H1 (cell line): ENCODE results near the gene CSNK2B. TPM values are rescaled to one million over a fixed set of nuclear protein-coding genes. Genes with fewer than 3 reads are reported as not detected.

ENCODE experiments used
- CTCF ChIA-PET: fragments of 300-600 bp; sonication (Branson Sonifier 250); formaldehyde crosslinking; loops from one replicate; lab custom pipeline; 2021; ENCODE audit not compliant: partially characterized antibody; lab: Charles Lee
- POLR2A ChIA-PET: fragments of 300-600 bp; sonication (Branson Sonifier 250); formaldehyde crosslinking; loops from one replicate; lab custom pipeline; 2021; ENCODE audit warnings: inconsistent platforms; ENCODE audit not compliant: partially characterized antibody; lab: Charles Lee
- DNase-seq, 2 experiments: peaks; one replicate each; pipeline versions ENCODE4 v3.0.0 to v3.0.0-alpha.2; 2010 to 2022; ENCODE audit warnings: low spot score in 2 of 2, low read depth in 1 of 2, mixed read lengths in 1 of 2
- FAIRE-seq: peaks from 2 replicates; lab custom pipeline; 2011; peaks lifted over from hg19 to GRCh38; lab: Jason Lieb, UNC
- H2AFZ ChIP-seq: 2 replicates; pipeline ENCODE4 v1.8.1; 2012; ENCODE audit warnings: low read length, inconsistent platforms
- H2AK5ac ChIP-seq: 2 replicates; pipeline ENCODE4 v1.6.1; 2013; ENCODE audit warnings: low read depth, low read length
- H2BK120ac ChIP-seq: replicated peaks from 2 replicates; pipeline ENCODE3; 2013; ENCODE audit warnings: low read depth, low read length, inconsistent platforms
- H2BK12ac ChIP-seq: 2 replicates; pipeline ENCODE4 v1.6.1; 2013; ENCODE audit warnings: low read depth, low read length
- H2BK15ac ChIP-seq: 2 replicates; pipeline ENCODE4 v1.6.1; 2013; ENCODE audit warnings: low read length
- H2BK20ac ChIP-seq: 2 replicates; pipeline ENCODE4 v1.6.1; 2013; ENCODE audit warnings: low read length
- H2BK5ac ChIP-seq: 2 replicates; pipeline ENCODE4 v1.6.1; 2013; ENCODE audit warnings: low read depth, low read length
- H3K14ac ChIP-seq: 2 replicates; pipeline ENCODE4 v1.6.1; 2013; ENCODE audit warnings: inconsistent platforms; ENCODE audit not compliant: insufficient read length
- H3K18ac ChIP-seq: 2 replicates; pipeline ENCODE4 v1.6.1; 2013; ENCODE audit warnings: low read length; ENCODE audit errors: extremely low read depth
- H3K23ac ChIP-seq: 2 replicates; pipeline ENCODE4 v1.6.1; 2013; ENCODE audit warnings: inconsistent platforms; ENCODE audit not compliant: insufficient read length
- H3K23me2 ChIP-seq: 2 replicates; pipeline ENCODE4 v1.6.1; 2013; ENCODE audit warnings: low read depth, low read length
- H3K27ac ChIP-seq: 2 replicates; pipeline ENCODE4 v1.6.1; 2011; ENCODE audit warnings: low read depth, low read length, inconsistent platforms
- H3K27me3 ChIP-seq, 4 experiments: replicated peaks in 1 of 4; 1 replicate in 1 of 4; 2 replicates in 3 of 4; pipeline versions ENCODE4 v1.6.1 to v1.8.1; 2011 to 2013; ENCODE audit warnings: low read length in 3 of 4, mild to moderate bottlenecking in 3 of 4, inconsistent platforms in 2 of 4, mixed read lengths in 2 of 4, moderate library complexity in 1 of 4; ENCODE audit not compliant: control insufficient read depth in 3 of 4, insufficient read depth in 3 of 4; ENCODE audit errors: extremely low read depth in 1 of 4
- H3K36me3 ChIP-seq, 4 experiments: 2 replicates each; pipeline versions ENCODE4 v1.6.1 to v1.8.1; 2011 to 2013; ENCODE audit warnings: mild to moderate bottlenecking in 4 of 4, low read length in 3 of 4, moderate library complexity in 2 of 4, control low read depth in 1 of 4, inconsistent platforms in 1 of 4; ENCODE audit not compliant: insufficient read depth in 4 of 4, control insufficient read depth in 2 of 4
- H3K4ac ChIP-seq: replicated peaks from 2 replicates; pipeline ENCODE3; 2013; ENCODE audit warnings: low read length, low read depth, mixed read lengths, inconsistent platforms; ENCODE audit not compliant: insufficient read length
- H3K4me1 ChIP-seq, 4 experiments: replicated peaks in 1 of 4; 1 replicate in 1 of 4; 2 replicates in 3 of 4; pipeline versions ENCODE4 v1.6.1 to v1.8.1; 2011 to 2013; ENCODE audit warnings: low read length in 3 of 4, inconsistent platforms in 2 of 4, mixed read lengths in 1 of 4; ENCODE audit not compliant: insufficient read depth in 4 of 4, control insufficient read depth in 3 of 4
- H3K4me2 ChIP-seq, 2 experiments: 2 replicates each; pipeline versions ENCODE4 v1.6.1 to v1.8.1; 2011 to 2013; ENCODE audit warnings: low read depth in 2 of 2, low read length in 2 of 2, control low read depth in 1 of 2, inconsistent platforms in 1 of 2, mild to moderate bottlenecking in 1 of 2; ENCODE audit not compliant: insufficient read depth in 1 of 2
- H3K4me3 ChIP-seq, 4 experiments: fragments of 200-600, 300-600 bp in 1 of 4; sonication (generic), shearing (Covaris generic), sonication (Bioruptor Twin) in 1 of 4; 2 replicates each; pipeline versions ENCODE4 v1.5.1 to v1.8.1; 2011 to 2016; ENCODE audit warnings: low read length in 4 of 4, low read depth in 3 of 4, control low read depth in 2 of 4, inconsistent platforms in 2 of 4, mild to moderate bottlenecking in 2 of 4, mixed read lengths in 1 of 4, moderate library complexity in 1 of 4; ENCODE audit not compliant: insufficient read depth in 2 of 4; ENCODE audit errors: extremely low read depth in 1 of 4
- H3K56ac ChIP-seq: replicated peaks from 2 replicates; pipeline ENCODE3; 2013; ENCODE audit warnings: low read depth, mild to moderate bottlenecking, mixed read lengths, low read length, inconsistent platforms; ENCODE audit not compliant: insufficient read length
- H3K79me1 ChIP-seq: 2 replicates; pipeline ENCODE4 v1.6.1; 2013; ENCODE audit warnings: low read depth, low read length, control low read depth
- H3K79me2 ChIP-seq, 2 experiments: 2 replicates each; pipeline versions ENCODE4 v1.6.1 to v1.8.1; 2012 to 2013; ENCODE audit warnings: low read length in 2 of 2, mild to moderate bottlenecking in 2 of 2, inconsistent platforms in 1 of 2; ENCODE audit not compliant: insufficient read depth in 2 of 2, control insufficient read depth in 1 of 2
- H3K9ac ChIP-seq, 4 experiments: replicated peaks in 1 of 4; 1 replicate in 1 of 4; 2 replicates in 3 of 4; pipeline versions ENCODE4 v1.6.1 to v1.8.1; 2011 to 2013; ENCODE audit warnings: low read depth in 3 of 4, low read length in 3 of 4, control low read depth in 2 of 4, mild to moderate bottlenecking in 2 of 4, moderate library complexity in 2 of 4, inconsistent platforms in 1 of 4; ENCODE audit errors: extremely low read depth in 1 of 4
- H3K9me3 ChIP-seq, 2 experiments: 2 replicates each; pipeline versions ENCODE4 v1.6.1 to v1.8.1; 2012 to 2013; ENCODE audit warnings: mild to moderate bottlenecking in 2 of 2, moderate library complexity in 2 of 2, control low read depth in 1 of 2, inconsistent platforms in 1 of 2, low read depth in 1 of 2, low read length in 1 of 2, mixed read lengths in 1 of 2; ENCODE audit not compliant: insufficient read depth in 2 of 2
- H4K20me1 ChIP-seq, 2 experiments: replicated peaks in 1 of 2; 2 replicates each; pipeline versions ENCODE3 to v1.8.1; 2011 to 2013; ENCODE audit warnings: inconsistent platforms in 2 of 2, low read length in 2 of 2, mild to moderate bottlenecking in 1 of 2; ENCODE audit not compliant: insufficient read depth in 2 of 2, control insufficient read depth in 1 of 2
- H4K5ac ChIP-seq: 2 replicates; pipeline ENCODE4 v1.6.1; 2013; ENCODE audit warnings: low read length, low read depth, mixed read lengths, inconsistent platforms; ENCODE audit not compliant: insufficient read length
- H4K8ac ChIP-seq: 2 replicates; pipeline ENCODE4 v1.8.0; 2013; ENCODE audit warnings: mild to moderate bottlenecking, moderate library complexity, low read length, inconsistent platforms; ENCODE audit not compliant: insufficient read depth; ENCODE audit errors: extremely low read depth
- H4K91ac ChIP-seq: replicated peaks from 2 replicates; pipeline ENCODE3; 2013; ENCODE audit warnings: low read length, mixed read lengths, inconsistent platforms; ENCODE audit not compliant: insufficient read length
- CBX5 ChIP-seq: fragments of 300-800, 300-1000 bp; sonication (generic); IDR thresholded peaks from 2 replicates; pipeline ENCODE4 v1.7.1; 2016; ENCODE audit warnings: antibody characterized with exemption, low read length, low read depth
- CHD1 ChIP-seq: IDR thresholded peaks from 2 replicates; pipeline ENCODE4 v1.6.1; 2012; ENCODE audit warnings: low read depth, low read length, improper control_type of control experiment
- FOSL1 ChIP-seq: IDR thresholded peaks from 2 replicates; pipeline ENCODE4 v1.6.1; 2011; ENCODE audit warnings: mild to moderate bottlenecking, low read depth, low read length, moderate library complexity; ENCODE audit not compliant: insufficient read depth
- HDAC6 ChIP-seq: IDR thresholded peaks from one replicate; pipeline ENCODE4 v1.7.1; 2012; ENCODE audit warnings: low read depth, mild to moderate bottlenecking, inconsistent platforms, low read length, moderate library complexity
- JUN ChIP-seq: IDR thresholded peaks from 2 replicates; pipeline ENCODE4 v1.6.1; 2011; ENCODE audit warnings: low read depth, mild to moderate bottlenecking, improper control_type of control experiment, low read length
- RNF2 ChIP-seq: fragments of 200-900, 300-1000 bp; sonication (generic); IDR thresholded peaks from 2 replicates; pipeline ENCODE4 v1.7.1; 2016; ENCODE audit warnings: borderline replicate concordance, low read depth, mild to moderate bottlenecking, antibody characterized with exemption, low read length; ENCODE audit not compliant: poor library complexity, severe bottlenecking; ENCODE audit errors: missing control alignments
- RXRA ChIP-seq: IDR thresholded peaks from 2 replicates; pipeline ENCODE4 v1.6.1; 2011; ENCODE audit warnings: low read depth, mild to moderate bottlenecking, low read length, moderate library complexity; ENCODE audit not compliant: insufficient read depth
- SIN3A ChIP-seq, 2 experiments: IDR thresholded peaks in 1 of 2; conservative IDR thresholded peaks in 1 of 2; 2 replicates each; pipeline ENCODE4 v1.6.1; 2011 to 2012; ENCODE audit warnings: low read length in 2 of 2, improper control_type of control experiment in 1 of 2, low read depth in 1 of 2, mild to moderate bottlenecking in 1 of 2
- SUZ12 ChIP-seq: fragments of 200-600 bp; sonication (generic); IDR thresholded peaks from 2 replicates; pipeline ENCODE4 v1.6.1; 2012; ENCODE audit warnings: mild to moderate bottlenecking, inconsistent platforms, low read length, moderate library complexity, mixed read lengths
- TAF1 ChIP-seq: IDR thresholded peaks from 2 replicates; pipeline ENCODE4 v1.6.1; 2011; ENCODE audit warnings: mild to moderate bottlenecking, low read depth, low read length
- WGBS, 2 experiments: shearing (Covaris generic) in 1 of 2; methylation state at CpG; one replicate each; pipeline versions ENCODE4 v1.1.6 to v1.1.7; 2013 to 2015; ENCODE audit warnings: low lambda C conversion rate in 2 of 2, mixed read lengths in 2 of 2, inconsistent platforms in 1 of 2, low coverage in 1 of 2, missing lambda C conversion rate in 1 of 2; ENCODE audit not compliant: insufficient replicate concordance in 2 of 2, insufficient coverage in 1 of 2, insufficient read length in 1 of 2; ENCODE audit errors: extremely low coverage in 1 of 2, missing lambda C conversion rate in 1 of 2; 5-methylcytosine and 5-hydroxymethylcytosine counted together
- polyA plus RNA-seq, 7 experiments: library from polyadenylated mRNA; depleted of rRNA in 3 of 7; stranded (reverse) in 5 of 7; unstranded in 2 of 7; fragments of >200 nt in 5 of 7; fragments of 200-250 nt in 2 of 7; gene quantifications; 1 replicate in 5 of 7; 2 replicates in 1 of 7; 4 replicates in 1 of 7; pipeline versions ENCODE4 v1.2.1 to v1.2.3, GENCODE V29; 2011 to 2013; ENCODE audit warnings: missing spikeins in 2 of 7, mixed read lengths in 2 of 7
- total RNA-seq: library from RNA; stranded (reverse); fragmentation: NEBNext Ultra II Directional; extraction: Animal tissue kit (Norgen Biotek cat#: 25700); gene quantifications from 2 replicates; pipeline ENCODE4 v1.2.1, GENCODE V29; 2021
- TF ChIP-seq, protein P1 (sequence below): IDR thresholded peaks from 2 replicates; pipeline ENCODE4 v1.6.1; 2012; ENCODE audit warnings: low read length, inconsistent platforms

CSNK2B gene
- total and polyA plus RNA-seq, 2 of the 8 experiments (the other 6 are each of a cell fraction or from before 2014, with no cell fraction given) = 169 to 208 TPM

DNA sequence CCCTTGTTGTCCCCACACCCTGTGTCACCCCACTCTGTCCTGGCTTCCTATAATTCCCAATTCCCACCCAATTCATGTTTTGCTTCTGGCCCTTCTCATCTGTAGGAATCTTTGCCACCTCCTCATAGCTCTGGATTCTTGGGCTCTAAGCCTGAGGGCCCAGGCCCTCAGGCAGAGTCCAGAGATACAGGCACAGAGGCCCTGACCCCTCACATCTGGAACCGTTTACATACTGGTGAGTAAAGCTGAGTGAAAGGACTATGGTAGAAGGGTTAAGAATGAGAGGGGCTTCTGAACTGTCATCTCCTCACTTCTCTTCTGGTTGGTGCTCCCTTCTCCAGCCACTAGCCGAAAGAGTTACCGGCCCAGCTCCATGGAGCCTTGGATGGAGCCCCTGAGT lies 31.7 kb upstream of the CSNK2B start:
- Histone ChIP-seq H3K27me3 (no peaks in the 10 kb centered on the region), H3K4me2 (no peak overlapping the region), H3K4ac (no peak overlapping the region), H2BK12ac (no peak overlapping the region), H3K4me3 (no peak overlapping the region), H3K56ac (no peak overlapping the region), H3K9ac (no peak overlapping the region), H3K36me3 (peaks cover 64 to 98% (median 84%) of the 10 kb centered on the region in 4 experiments), H2BK120ac (no peak overlapping the region), H4K20me1 (peaks cover 17 to 22% of the 10 kb centered on the region in 2 experiments), H2BK15ac (no peak overlapping the region), H3K79me1 (peaks cover 9% of the 10 kb centered on the region; the same call in 1 of the 2 replicates), H3K9me3 (no peaks in the 10 kb centered on the region), H3K23ac (no peak overlapping the region), H3K79me2 (no peaks in the 10 kb centered on the region; a peak in 1 of 4 replicates), H3K23me2 (no peaks in the 10 kb centered on the region), H3K4me1 (no peaks in the 10 kb centered on the region), H3K14ac (no peak overlapping the region), H2BK5ac (no peak overlapping the region), H2AFZ (no peak overlapping the region), H4K91ac (no peak overlapping the region), H2BK20ac (no peak overlapping the region), H4K8ac (no peak overlapping the region), H3K18ac (no peak overlapping the region), H2AK5ac (no peak overlapping the region), H4K5ac (no peak overlapping the region), H3K27ac (no peak overlapping the region)
- no peak for DNase-seq
- POLR2A ChIA-PET = interaction anchor here (0.7 to 34.9 kb wide), 6 partner anchors 9 to 193 kb away, joined by 3 to 883 read pairs (median 62); partner anchors contain the start of genes APOM, BAG6, C6orf47 and CSNK2B
- CTCF ChIA-PET = interaction anchor here (0.5 to 3.0 kb wide), 7 partner anchors 11 to 88 kb away, joined by 3 to 11 read pairs (median 6); partner anchors contain the start of genes ATP6V1G2, BAG6 and GPANK1
- FAIRE-seq = no peak
- WGBS, 2 experiments = 91% methylated on average over 3 of the region's 3 CpGs; no CpG with 5 or more reads in 1 of the 2 experiments
- TF ChIP-seq HDAC6 (no peak), CHD1 (no peak), RNF2 (no peak), SIN3A (conservative IDR thresholded peaks at IDR 0.05 in 1 of 2, IDR thresholded peaks at IDR 0.05 in 1 of 2; ENCODE audit: low read depth in 1 of 2, low read length in 2 of 2) (no peak), SUZ12 (no peak), RXRA (no peak), JUN (no peak), CBX5 (no peak), FOSL1 (no peak), TAF1 (no peak)
- TF ChIP-seq, protein P1, sequence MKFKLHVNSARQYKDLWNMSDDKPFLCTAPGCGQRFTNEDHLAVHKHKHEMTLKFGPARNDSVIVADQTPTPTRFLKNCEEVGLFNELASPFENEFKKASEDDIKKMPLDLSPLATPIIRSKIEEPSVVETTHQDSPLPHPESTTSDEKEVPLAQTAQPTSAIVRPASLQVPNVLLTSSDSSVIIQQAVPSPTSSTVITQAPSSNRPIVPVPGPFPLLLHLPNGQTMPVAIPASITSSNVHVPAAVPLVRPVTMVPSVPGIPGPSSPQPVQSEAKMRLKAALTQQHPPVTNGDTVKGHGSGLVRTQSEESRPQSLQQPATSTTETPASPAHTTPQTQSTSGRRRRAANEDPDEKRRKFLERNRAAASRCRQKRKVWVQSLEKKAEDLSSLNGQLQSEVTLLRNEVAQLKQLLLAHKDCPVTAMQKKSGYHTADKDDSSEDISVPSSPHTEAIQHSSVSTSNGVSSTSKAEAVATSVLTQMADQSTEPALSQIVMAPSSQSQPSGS = no peak
